Measurements from ENCODE around the gene DENND4B. TPM values are rescaled to one million over a fixed set of nuclear protein-coding genes. Genes with fewer than 3 reads are reported as not detected.

Gene DENND4B
- total and polyA plus RNA-seq, 9 of the 15 experiments (the other 6 are each of a cell fraction or from before 2014, with no cell fraction given): 9.5 to 80.5 (median 23.1) TPM

DNA sequence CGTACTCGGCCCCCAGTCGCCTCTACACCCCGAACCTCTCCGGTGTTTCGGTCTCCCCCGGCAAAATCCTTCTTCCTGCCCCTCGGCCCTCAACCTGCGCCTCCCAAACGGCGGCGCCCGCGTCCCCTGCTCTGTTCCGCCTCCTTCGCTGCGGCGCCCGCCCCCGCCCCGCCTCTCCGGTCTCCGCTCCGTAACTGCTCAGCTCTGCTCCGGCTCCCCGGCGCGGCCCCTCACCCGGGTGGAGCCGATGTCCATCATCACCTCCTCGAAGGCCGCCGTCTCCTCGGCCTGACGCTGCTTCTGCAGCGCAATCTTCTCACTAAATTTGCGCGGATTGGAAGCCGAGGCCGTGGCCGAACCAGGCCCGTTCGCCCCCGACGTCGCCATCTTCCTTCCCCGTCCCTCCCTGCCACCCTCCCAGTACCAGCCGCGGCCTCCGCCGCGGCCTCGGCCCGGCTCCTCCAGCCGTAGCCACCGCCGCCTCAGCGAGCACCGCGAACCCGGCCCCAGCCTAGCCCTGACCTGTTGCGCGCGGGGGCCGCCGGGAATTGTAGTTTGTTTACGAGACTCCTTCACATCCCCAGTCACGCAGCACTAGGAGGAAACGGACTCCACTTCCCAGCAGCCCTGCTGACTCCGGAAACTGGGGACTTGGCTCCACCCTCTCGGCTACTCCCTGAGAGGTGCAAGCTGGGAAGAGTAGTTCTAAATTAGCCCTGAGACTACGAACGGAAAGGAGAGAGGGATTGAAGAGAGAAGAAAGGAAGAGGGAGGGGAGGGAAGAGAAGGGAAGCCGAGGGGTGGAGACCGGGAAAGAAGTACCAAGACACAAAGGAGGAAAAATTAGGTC, 11.8 kb upstream of the DENND4B start, which contains the start of gene CRTC2 (continued):
- TF ChIP-seq, protein P1, sequence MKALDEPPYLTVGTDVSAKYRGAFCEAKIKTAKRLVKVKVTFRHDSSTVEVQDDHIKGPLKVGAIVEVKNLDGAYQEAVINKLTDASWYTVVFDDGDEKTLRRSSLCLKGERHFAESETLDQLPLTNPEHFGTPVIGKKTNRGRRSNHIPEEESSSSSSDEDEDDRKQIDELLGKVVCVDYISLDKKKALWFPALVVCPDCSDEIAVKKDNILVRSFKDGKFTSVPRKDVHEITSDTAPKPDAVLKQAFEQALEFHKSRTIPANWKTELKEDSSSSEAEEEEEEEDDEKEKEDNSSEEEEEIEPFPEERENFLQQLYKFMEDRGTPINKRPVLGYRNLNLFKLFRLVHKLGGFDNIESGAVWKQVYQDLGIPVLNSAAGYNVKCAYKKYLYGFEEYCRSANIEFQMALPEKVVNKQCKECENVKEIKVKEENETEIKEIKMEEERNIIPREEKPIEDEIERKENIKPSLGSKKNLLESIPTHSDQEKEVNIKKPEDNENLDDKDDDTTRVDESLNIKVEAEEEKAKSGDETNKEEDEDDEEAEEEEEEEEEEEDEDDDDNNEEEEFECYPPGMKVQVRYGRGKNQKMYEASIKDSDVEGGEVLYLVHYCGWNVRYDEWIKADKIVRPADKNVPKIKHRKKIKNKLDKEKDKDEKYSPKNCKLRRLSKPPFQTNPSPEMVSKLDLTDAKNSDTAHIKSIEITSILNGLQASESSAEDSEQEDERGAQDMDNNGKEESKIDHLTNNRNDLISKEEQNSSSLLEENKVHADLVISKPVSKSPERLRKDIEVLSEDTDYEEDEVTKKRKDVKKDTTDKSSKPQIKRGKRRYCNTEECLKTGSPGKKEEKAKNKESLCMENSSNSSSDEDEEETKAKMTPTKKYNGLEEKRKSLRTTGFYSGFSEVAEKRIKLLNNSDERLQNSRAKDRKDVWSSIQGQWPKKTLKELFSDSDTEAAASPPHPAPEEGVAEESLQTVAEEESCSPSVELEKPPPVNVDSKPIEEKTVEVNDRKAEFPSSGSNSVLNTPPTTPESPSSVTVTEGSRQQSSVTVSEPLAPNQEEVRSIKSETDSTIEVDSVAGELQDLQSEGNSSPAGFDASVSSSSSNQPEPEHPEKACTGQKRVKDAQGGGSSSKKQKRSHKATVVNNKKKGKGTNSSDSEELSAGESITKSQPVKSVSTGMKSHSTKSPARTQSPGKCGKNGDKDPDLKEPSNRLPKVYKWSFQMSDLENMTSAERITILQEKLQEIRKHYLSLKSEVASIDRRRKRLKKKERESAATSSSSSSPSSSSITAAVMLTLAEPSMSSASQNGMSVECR (CRISPR knock-in tag; IDR thresholded peaks at IDR 0.05): peak; percentile 72
- TF ChIP-seq HLTF (IDR thresholded peaks at IDR 0.05) (0 out of 2 replicates have a peak, but pooled peaks have one; percentile 53), XRCC5 (IDR thresholded peaks at IDR 0.05; ENCODE audit: low read depth, low read length) (0 out of 2 replicates have a peak, but pooled peaks have one; percentile 40), SMAD4 (CRISPR knock-in tag; conservative IDR thresholded peaks at IDR 0.05) (peak; percentile 66; the same call in 1 of the 2 replicates), ELF4 (CRISPR knock-in tag; IDR thresholded peaks at IDR 0.05) (peak; percentile 93), ZC3H11A (IDR thresholded peaks at IDR 0.05; ENCODE audit: low read depth, low read length) (0 out of 2 replicates have a peak, but pooled peaks have one; percentile 59), RBBP5 (IDR thresholded peaks at IDR 0.05; ENCODE audit: borderline replicate concordance, insufficient read depth, low read length, poor library complexity, severe bottlenecking) (peak; percentile 89), HEY1 (CRISPR knock-in tag; IDR thresholded peaks at IDR 0.05; ENCODE audit: borderline replicate concordance) (no peak), PPARD (CRISPR knock-in tag; IDR thresholded peaks at IDR 0.05) (no peak), ZNF561 (CRISPR knock-in tag; conservative IDR thresholded peaks at IDR 0.05) (no peak), PHF8 (IDR thresholded peaks at IDR 0.05; ENCODE audit: borderline replicate concordance, low read length) (peak; percentile 91; the same call in 1 of the 2 replicates), ZNF583 (CRISPR knock-in tag; IDR thresholded peaks at IDR 0.05) (0 out of 2 replicates have a peak, but pooled peaks have one; percentile 65), NCOR1 (IDR thresholded peaks at IDR 0.05) (0 out of 2 replicates have a peak, but pooled peaks have one; percentile 19)
- TF ChIP-seq, protein P2, sequence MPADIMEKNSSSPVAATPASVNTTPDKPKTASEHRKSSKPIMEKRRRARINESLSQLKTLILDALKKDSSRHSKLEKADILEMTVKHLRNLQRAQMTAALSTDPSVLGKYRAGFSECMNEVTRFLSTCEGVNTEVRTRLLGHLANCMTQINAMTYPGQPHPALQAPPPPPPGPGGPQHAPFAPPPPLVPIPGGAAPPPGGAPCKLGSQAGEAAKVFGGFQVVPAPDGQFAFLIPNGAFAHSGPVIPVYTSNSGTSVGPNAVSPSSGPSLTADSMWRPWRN (IDR thresholded peaks at IDR 0.05; ENCODE audit: low read depth): no peak
- TF ChIP-seq, protein P3, sequence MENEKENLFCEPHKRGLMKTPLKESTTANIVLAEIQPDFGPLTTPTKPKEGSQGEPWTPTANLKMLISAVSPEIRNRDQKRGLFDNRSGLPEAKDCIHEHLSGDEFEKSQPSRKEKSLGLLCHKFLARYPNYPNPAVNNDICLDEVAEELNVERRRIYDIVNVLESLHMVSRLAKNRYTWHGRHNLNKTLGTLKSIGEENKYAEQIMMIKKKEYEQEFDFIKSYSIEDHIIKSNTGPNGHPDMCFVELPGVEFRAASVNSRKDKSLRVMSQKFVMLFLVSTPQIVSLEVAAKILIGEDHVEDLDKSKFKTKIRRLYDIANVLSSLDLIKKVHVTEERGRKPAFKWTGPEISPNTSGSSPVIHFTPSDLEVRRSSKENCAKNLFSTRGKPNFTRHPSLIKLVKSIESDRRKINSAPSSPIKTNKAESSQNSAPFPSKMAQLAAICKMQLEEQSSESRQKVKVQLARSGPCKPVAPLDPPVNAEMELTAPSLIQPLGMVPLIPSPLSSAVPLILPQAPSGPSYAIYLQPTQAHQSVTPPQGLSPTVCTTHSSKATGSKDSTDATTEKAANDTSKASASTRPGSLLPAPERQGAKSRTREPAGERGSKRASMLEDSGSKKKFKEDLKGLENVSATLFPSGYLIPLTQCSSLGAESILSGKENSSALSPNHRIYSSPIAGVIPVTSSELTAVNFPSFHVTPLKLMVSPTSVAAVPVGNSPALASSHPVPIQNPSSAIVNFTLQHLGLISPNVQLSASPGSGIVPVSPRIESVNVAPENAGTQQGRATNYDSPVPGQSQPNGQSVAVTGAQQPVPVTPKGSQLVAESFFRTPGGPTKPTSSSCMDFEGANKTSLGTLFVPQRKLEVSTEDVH (IDR thresholded peaks at IDR 0.05; ENCODE audit: low read depth, partially characterized antibody): peak; percentile 66
- TF ChIP-seq, protein P4, sequence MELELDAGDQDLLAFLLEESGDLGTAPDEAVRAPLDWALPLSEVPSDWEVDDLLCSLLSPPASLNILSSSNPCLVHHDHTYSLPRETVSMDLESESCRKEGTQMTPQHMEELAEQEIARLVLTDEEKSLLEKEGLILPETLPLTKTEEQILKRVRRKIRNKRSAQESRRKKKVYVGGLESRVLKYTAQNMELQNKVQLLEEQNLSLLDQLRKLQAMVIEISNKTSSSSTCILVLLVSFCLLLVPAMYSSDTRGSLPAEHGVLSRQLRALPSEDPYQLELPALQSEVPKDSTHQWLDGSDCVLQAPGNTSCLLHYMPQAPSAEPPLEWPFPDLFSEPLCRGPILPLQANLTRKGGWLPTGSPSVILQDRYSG (tag; conservative IDR thresholded peaks at IDR 0.05; ENCODE audit: low read depth): peak; percentile 84; the same call in 1 of the 2 replicates

Data from K562 (cell line).